ENCODE measurements around the gene MYL11. TPM values are rescaled to one million over a fixed set of nuclear protein-coding genes. Genes with fewer than 3 reads are reported as not detected.
A peak's percentile ranks its signal among the peaks of the same experiment; 100 is the strongest.

Gene MYL11
- total RNA-seq, 1 donor from 2014 or later, result not detected

DNA sequence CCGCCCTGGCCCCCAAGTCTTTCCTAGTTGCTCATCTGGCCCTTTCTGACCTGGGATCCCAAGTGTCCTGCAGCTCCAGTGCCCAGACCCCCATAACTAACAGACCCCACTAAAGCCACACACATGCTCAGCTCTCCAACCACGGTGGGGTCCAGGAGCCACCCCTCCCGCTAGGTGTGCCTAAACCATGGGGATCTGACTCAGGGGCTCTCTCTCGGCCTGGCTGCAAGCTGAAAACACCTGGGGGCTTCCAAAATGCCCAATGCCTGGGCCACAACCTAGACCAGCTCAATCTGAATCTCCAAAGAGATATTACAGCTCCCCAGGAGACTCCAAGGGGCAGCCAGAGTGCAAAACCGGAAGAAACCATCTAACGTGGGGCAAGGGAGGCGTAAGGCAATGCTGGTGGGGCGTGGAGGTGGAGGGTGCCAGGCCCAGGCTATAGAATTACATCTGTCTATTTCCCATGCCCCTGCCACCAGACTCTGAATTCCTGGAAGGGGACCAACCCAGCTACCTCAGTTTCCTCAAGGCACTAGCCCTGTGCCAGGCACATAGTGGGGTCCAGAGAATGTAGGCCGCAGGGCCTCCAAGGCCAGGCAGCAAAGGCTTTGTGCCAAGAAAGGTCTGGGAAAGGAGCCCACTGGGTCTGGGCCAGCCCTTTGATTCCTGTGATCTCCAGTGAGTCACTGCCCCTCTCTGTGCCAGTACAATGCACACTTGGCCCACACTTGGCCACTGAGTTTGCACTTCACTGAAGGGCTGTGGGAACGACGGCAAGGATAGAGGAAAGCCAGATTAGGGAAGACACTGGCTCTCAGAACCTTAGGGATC lies 22.8 kb upstream of the MYL11 start:
- peaks cover 6% of the 10 kb centered on the region for H3K4me1 Mint-ChIP-seq (ENCODE audit: low read depth, unreplicated experiment)
- H3K27me3 ChIP-seq (ENCODE audit: insufficient read depth, low read length), result no peaks in the 10 kb centered on the region
- H3K4me3 ChIP-seq (ENCODE audit: insufficient read depth, low read depth, low read length), result no peak overlapping the region
- peak overlapping the region; percentile 47 for H3K27ac Mint-ChIP-seq (ENCODE audit: unreplicated experiment)
- no peaks in the 10 kb centered on the region for H3K27me3 Mint-ChIP-seq (ENCODE audit: low read depth, unreplicated experiment)
- H3K9me3 Mint-ChIP-seq (ENCODE audit: unreplicated experiment), result no peaks in the 10 kb centered on the region
- H3K36me3 ChIP-seq (ENCODE audit: insufficient read depth, low read length), result peaks cover 14% of the 10 kb centered on the region
- H3K4me3 Mint-ChIP-seq (ENCODE audit: unreplicated experiment), result no peak overlapping the region
- no peaks in the 10 kb centered on the region for H3K9me3 ChIP-seq (ENCODE audit: insufficient read depth, low read depth, low read length)
- peaks cover 35% of the 10 kb centered on the region for H4K20me1 ChIP-seq (ENCODE audit: insufficient read depth, low read length)
- TF ChIP-seq EZH2 (IDR thresholded peaks at IDR 0.05; ENCODE audit: insufficient read depth, low read length), result no peak
- TF ChIP-seq, protein P1, sequence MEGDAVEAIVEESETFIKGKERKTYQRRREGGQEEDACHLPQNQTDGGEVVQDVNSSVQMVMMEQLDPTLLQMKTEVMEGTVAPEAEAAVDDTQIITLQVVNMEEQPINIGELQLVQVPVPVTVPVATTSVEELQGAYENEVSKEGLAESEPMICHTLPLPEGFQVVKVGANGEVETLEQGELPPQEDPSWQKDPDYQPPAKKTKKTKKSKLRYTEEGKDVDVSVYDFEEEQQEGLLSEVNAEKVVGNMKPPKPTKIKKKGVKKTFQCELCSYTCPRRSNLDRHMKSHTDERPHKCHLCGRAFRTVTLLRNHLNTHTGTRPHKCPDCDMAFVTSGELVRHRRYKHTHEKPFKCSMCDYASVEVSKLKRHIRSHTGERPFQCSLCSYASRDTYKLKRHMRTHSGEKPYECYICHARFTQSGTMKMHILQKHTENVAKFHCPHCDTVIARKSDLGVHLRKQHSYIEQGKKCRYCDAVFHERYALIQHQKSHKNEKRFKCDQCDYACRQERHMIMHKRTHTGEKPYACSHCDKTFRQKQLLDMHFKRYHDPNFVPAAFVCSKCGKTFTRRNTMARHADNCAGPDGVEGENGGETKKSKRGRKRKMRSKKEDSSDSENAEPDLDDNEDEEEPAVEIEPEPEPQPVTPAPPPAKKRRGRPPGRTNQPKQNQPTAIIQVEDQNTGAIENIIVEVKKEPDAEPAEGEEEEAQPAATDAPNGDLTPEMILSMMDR (IDR thresholded peaks at IDR 0.05; ENCODE audit: insufficient read depth, low read depth, low read length), result no peak
- peaks cover 23% of the 10 kb centered on the region for H3K4me1 ChIP-seq (ENCODE audit: insufficient read depth, low read length)
- peak overlapping the region; percentile 69 for H3K27ac ChIP-seq (ENCODE audit: low read depth, low read length)
- FAIRE-seq (no peak), DNase-seq (ENCODE audit: low read depth) (peak; percentile 89)
- H3K36me3 Mint-ChIP-seq (ENCODE audit: low read depth, unreplicated experiment), result peaks cover 14% of the 10 kb centered on the region
- no peak overlapping the region for H2AFZ ChIP-seq (ENCODE audit: low read depth, low read length)
- H3K79me2 ChIP-seq (ENCODE audit: insufficient read depth, low read length), result peaks cover 33% of the 10 kb centered on the region
- peak overlapping the region; percentile 48 for H3K4me2 ChIP-seq (ENCODE audit: low read length)
- H3K9ac ChIP-seq (ENCODE audit: low read length), result peak overlapping the region; percentile 47

DNA sequence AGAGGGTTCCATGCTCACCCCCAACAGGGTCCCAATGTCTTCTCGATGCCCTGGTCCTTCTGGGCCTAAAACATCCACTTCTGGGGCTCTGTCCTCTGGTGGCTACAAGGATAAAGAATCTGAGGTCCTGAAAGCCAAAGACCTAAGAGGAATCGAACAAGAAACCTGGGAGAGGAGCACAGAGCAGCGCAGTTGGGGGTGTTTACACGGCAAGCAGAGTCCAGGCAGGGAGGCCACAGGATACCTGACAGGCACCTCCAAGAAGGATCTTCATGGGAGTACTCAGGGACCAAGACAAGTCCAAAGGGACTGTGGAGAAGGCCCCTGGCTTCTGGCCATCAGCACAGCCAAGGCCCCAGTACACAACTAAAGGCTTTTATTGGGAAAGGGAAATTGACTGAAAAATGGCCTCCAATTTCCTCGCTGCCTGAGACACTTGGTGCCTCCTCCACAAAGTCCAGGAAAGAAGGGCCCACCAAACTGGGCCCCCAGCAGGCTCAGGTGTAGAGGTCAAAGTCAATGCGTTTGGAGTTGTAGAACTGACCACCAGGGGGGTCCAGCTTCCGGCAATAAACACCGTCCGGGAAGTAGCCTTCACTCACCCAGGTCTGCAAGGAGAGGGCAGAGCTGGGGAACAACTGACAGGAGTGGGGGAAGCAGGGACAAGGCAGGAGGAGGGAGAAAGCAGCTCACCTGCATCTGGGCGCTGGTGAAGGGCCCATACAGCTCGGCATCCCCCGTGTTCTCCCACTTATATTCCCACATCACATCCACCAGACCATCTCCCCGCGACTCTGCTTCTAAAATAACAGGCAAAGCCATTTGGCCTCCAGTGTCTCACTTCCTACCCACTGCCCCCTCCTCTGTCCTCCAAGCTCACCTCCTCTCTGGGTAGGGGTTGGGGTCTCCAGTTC lies 21.9 kb upstream of the MYL11 start:
- Mint-ChIP-seq H3K9me3 (ENCODE audit: unreplicated experiment) (no peaks in the 10 kb centered on the region), H3K4me1 (ENCODE audit: low read depth, unreplicated experiment) (peaks cover 13% of the 10 kb centered on the region), H3K4me3 (ENCODE audit: unreplicated experiment) (peak overlapping the region; percentile 60), H3K27me3 (ENCODE audit: low read depth, unreplicated experiment) (no peaks in the 10 kb centered on the region), H3K27ac (ENCODE audit: unreplicated experiment) (peak overlapping the region; percentile 47), H3K36me3 (ENCODE audit: low read depth, unreplicated experiment) (peaks cover 20% of the 10 kb centered on the region)
- Histone ChIP-seq H3K27ac (ENCODE audit: low read depth, low read length) (peak overlapping the region; percentile 69), H3K4me3 (ENCODE audit: insufficient read depth, low read depth, low read length) (no peak overlapping the region), H2AFZ (ENCODE audit: low read depth, low read length) (no peak overlapping the region), H3K4me2 (ENCODE audit: low read length) (peak overlapping the region; percentile 48), H3K9ac (ENCODE audit: low read length) (peak overlapping the region; percentile 47), H3K36me3 (ENCODE audit: insufficient read depth, low read length) (peaks cover 20% of the 10 kb centered on the region), H3K79me2 (ENCODE audit: insufficient read depth, low read length) (peaks cover 39% of the 10 kb centered on the region), H4K20me1 (ENCODE audit: insufficient read depth, low read length) (peaks cover 35% of the 10 kb centered on the region), H3K4me1 (ENCODE audit: insufficient read depth, low read length) (peaks cover 23% of the 10 kb centered on the region), H3K9me3 (ENCODE audit: insufficient read depth, low read depth, low read length) (no peaks in the 10 kb centered on the region), H3K27me3 (ENCODE audit: insufficient read depth, low read length) (no peaks in the 10 kb centered on the region)
- TF ChIP-seq EZH2 (IDR thresholded peaks at IDR 0.05; ENCODE audit: insufficient read depth, low read length), result no peak
- TF ChIP-seq, protein P1 (IDR thresholded peaks at IDR 0.05; ENCODE audit: insufficient read depth, low read depth, low read length), result peak; percentile 12
- FAIRE-seq (no peak), DNase-seq (ENCODE audit: low read depth) (no peak)
